Measurements from ENCODE around the gene DGKG. TPM values are rescaled to one million over a fixed set of nuclear protein-coding genes. Genes with fewer than 3 reads are reported as not detected.

Gene DGKG
- total and polyA plus RNA-seq, 2 of the 8 experiments (the other 6 are each of a cell fraction or from before 2014, with no cell fraction given), result 0.30 to 0.48 TPM

- CTCF ChIA-PET (ENCODE audit: partially characterized antibody), result interaction anchor here (0.6 to 3.9 kb wide), 8 partner anchors 9 to 320 kb away, joined by 3 to 33 read pairs (median 6); no protein-coding TSS in a partner anchor
- FAIRE-seq, result no peak
- H2AK5ac ChIP-seq (ENCODE audit: low read depth, low read length), result no peak overlapping the region
Observed at GRCh38 chr3:186220911-186221645, 141.0 kb downstream of the DGKG start.

More at GRCh38 chr3:186220911-186221645, 141.0 kb downstream of the DGKG start:
- Histone ChIP-seq H4K5ac (ENCODE audit: insufficient read length, low read depth, low read length) (no peak overlapping the region), H3K4me2 (ENCODE audit: insufficient read depth in 1 of 2, low read depth in 2 of 2, low read length in 2 of 2) (no peak overlapping the region), H2BK12ac (ENCODE audit: low read depth, low read length) (no peak overlapping the region), H3K23ac (ENCODE audit: insufficient read length) (no peak overlapping the region), H2BK120ac (replicated peaks; ENCODE audit: low read depth, low read length) (no peak overlapping the region), H3K9ac (replicated peaks in 1 of 4; ENCODE audit: extremely low read depth in 1 of 4, low read depth in 3 of 4, low read length in 3 of 4) (no peak overlapping the region), H3K4me1 (replicated peaks in 1 of 4; ENCODE audit: control insufficient read depth in 3 of 4, insufficient read depth in 4 of 4, low read length in 3 of 4) (no peaks in the 10 kb centered on the region), H3K23me2 (ENCODE audit: low read depth, low read length) (no peaks in the 10 kb centered on the region), H3K79me2 (ENCODE audit: control insufficient read depth in 1 of 2, insufficient read depth in 2 of 2, low read length in 2 of 2) (no peaks in the 10 kb centered on the region), H3K36me3 (ENCODE audit: control insufficient read depth in 2 of 4, insufficient read depth in 4 of 4, low read length in 3 of 4) (no peaks in the 10 kb centered on the region), H3K18ac (ENCODE audit: extremely low read depth, low read length) (no peak overlapping the region), H4K20me1 (replicated peaks in 1 of 2; ENCODE audit: control insufficient read depth in 1 of 2, insufficient read depth in 2 of 2, low read length in 2 of 2) (no peaks in the 10 kb centered on the region), H3K27ac (ENCODE audit: low read depth, low read length) (no peak overlapping the region), H3K9me3 (ENCODE audit: insufficient read depth in 2 of 2, low read depth in 1 of 2, low read length in 1 of 2) (no peaks in the 10 kb centered on the region), H3K4me3 (ENCODE audit: extremely low read depth in 1 of 4, insufficient read depth in 2 of 4, low read depth in 3 of 4, low read length in 4 of 4) (no peak overlapping the region), H2BK20ac (ENCODE audit: low read length) (no peak overlapping the region), H2BK15ac (ENCODE audit: low read length) (no peak overlapping the region; the same call in 1 of the 2 replicates), H3K4ac (replicated peaks; ENCODE audit: insufficient read length, low read depth, low read length) (no peak overlapping the region), H3K79me1 (ENCODE audit: low read depth, low read length) (no peaks in the 10 kb centered on the region), H3K14ac (ENCODE audit: insufficient read length) (no peak overlapping the region), H2AFZ (ENCODE audit: low read length) (peak overlapping the region; percentile 49; the same call in 1 of the 2 replicates), H4K8ac (ENCODE audit: extremely low read depth, insufficient read depth, low read length) (no peak overlapping the region), H3K27me3 (replicated peaks in 1 of 4; ENCODE audit: control insufficient read depth in 3 of 4, extremely low read depth in 1 of 4, insufficient read depth in 3 of 4, low read length in 3 of 4) (peaks cover 0 to 2% (median 0%) of the 10 kb centered on the region in 4 experiments; a peak in 1 of 7 replicates), H2BK5ac (ENCODE audit: low read depth, low read length) (no peak overlapping the region), H4K91ac (replicated peaks; ENCODE audit: insufficient read length, low read length) (no peak overlapping the region), H3K56ac (replicated peaks; ENCODE audit: insufficient read length, low read depth, low read length) (no peak overlapping the region)
- POLR2A ChIA-PET (ENCODE audit: partially characterized antibody), result interaction anchor here (1.2 to 1.7 kb wide), 2 partner anchors 13 to 318 kb away, joined by 3 to 5 read pairs; no protein-coding TSS in a partner anchor
- TF ChIP-seq TEAD4 (IDR thresholded peaks at IDR 0.05; ENCODE audit: low read depth, low read length), result no peak
- TF ChIP-seq CTCF (IDR thresholded peaks at IDR 0.05; ENCODE audit: control extremely low read depth in 1 of 3, insufficient read depth in 1 of 3, low read depth in 1 of 3, low read length in 3 of 3), result peak; percentile 9 to 32 (median 29); a peak in 3 of 4 replicates
- peak; percentile 50 to 62 for TF ChIP-seq RAD21 (IDR thresholded peaks at IDR 0.05 in 1 of 2, conservative IDR thresholded peaks at IDR 0.05 in 1 of 2; ENCODE audit: low read depth in 2 of 2, low read length in 2 of 2)
- DNase-seq (ENCODE audit: low read depth in 1 of 2, low spot score in 2 of 2), result no peak
- WGBS, 2 experiments (ENCODE audit: extremely low coverage in 1 of 2, insufficient coverage in 1 of 2, insufficient read length in 1 of 2, insufficient replicate concordance in 2 of 2, low coverage in 1 of 2, low lambda C conversion rate in 2 of 2, missing lambda C conversion rate in 1 of 2), result 89% methylated on average over 12 of the region's 12 CpGs; no CpG with 5 or more reads in 1 of the 2 experiments
